H1 (cell line): ENCODE data around the gene APBA3. TPM values are rescaled to one million over a fixed set of nuclear protein-coding genes. Genes with fewer than 3 reads are reported as not detected.

Source experiments
- CTCF ChIA-PET: fragments of 300-600 bp; sonication (Branson Sonifier 250); formaldehyde crosslinking; loops from one replicate; lab custom pipeline; 2021; ENCODE audit not compliant: partially characterized antibody; lab: Charles Lee
- POLR2A ChIA-PET: fragments of 300-600 bp; sonication (Branson Sonifier 250); formaldehyde crosslinking; loops from one replicate; lab custom pipeline; 2021; ENCODE audit warnings: inconsistent platforms; ENCODE audit not compliant: partially characterized antibody; lab: Charles Lee
- DNase-seq, 2 experiments: peaks; one replicate each; pipeline versions ENCODE4 v3.0.0 to v3.0.0-alpha.2; 2010 to 2022; ENCODE audit warnings: low spot score in 2 of 2, low read depth in 1 of 2, mixed read lengths in 1 of 2
- FAIRE-seq: peaks from 2 replicates; lab custom pipeline; 2011; peaks lifted over from hg19 to GRCh38; lab: Jason Lieb, UNC
- H2AFZ ChIP-seq: 2 replicates; pipeline ENCODE4 v1.8.1; 2012; ENCODE audit warnings: low read length, inconsistent platforms
- H2AK5ac ChIP-seq: 2 replicates; pipeline ENCODE4 v1.6.1; 2013; ENCODE audit warnings: low read depth, low read length
- H2BK120ac ChIP-seq: replicated peaks from 2 replicates; pipeline ENCODE3; 2013; ENCODE audit warnings: low read depth, low read length, inconsistent platforms
- H2BK12ac ChIP-seq: 2 replicates; pipeline ENCODE4 v1.6.1; 2013; ENCODE audit warnings: low read depth, low read length
- H2BK15ac ChIP-seq: 2 replicates; pipeline ENCODE4 v1.6.1; 2013; ENCODE audit warnings: low read length
- H2BK20ac ChIP-seq: 2 replicates; pipeline ENCODE4 v1.6.1; 2013; ENCODE audit warnings: low read length
- H2BK5ac ChIP-seq: 2 replicates; pipeline ENCODE4 v1.6.1; 2013; ENCODE audit warnings: low read depth, low read length
- H3K14ac ChIP-seq: 2 replicates; pipeline ENCODE4 v1.6.1; 2013; ENCODE audit warnings: inconsistent platforms; ENCODE audit not compliant: insufficient read length
- H3K18ac ChIP-seq: 2 replicates; pipeline ENCODE4 v1.6.1; 2013; ENCODE audit warnings: low read length; ENCODE audit errors: extremely low read depth
- H3K23ac ChIP-seq: 2 replicates; pipeline ENCODE4 v1.6.1; 2013; ENCODE audit warnings: inconsistent platforms; ENCODE audit not compliant: insufficient read length
- H3K23me2 ChIP-seq: 2 replicates; pipeline ENCODE4 v1.6.1; 2013; ENCODE audit warnings: low read depth, low read length
- H3K27ac ChIP-seq: 2 replicates; pipeline ENCODE4 v1.6.1; 2011; ENCODE audit warnings: low read depth, low read length, inconsistent platforms
- H3K27me3 ChIP-seq, 4 experiments: replicated peaks in 1 of 4; 1 replicate in 1 of 4; 2 replicates in 3 of 4; pipeline versions ENCODE4 v1.6.1 to v1.8.1; 2011 to 2013; ENCODE audit warnings: low read length in 3 of 4, mild to moderate bottlenecking in 3 of 4, inconsistent platforms in 2 of 4, mixed read lengths in 2 of 4, moderate library complexity in 1 of 4; ENCODE audit not compliant: control insufficient read depth in 3 of 4, insufficient read depth in 3 of 4; ENCODE audit errors: extremely low read depth in 1 of 4
- H3K36me3 ChIP-seq, 4 experiments: 2 replicates each; pipeline versions ENCODE4 v1.6.1 to v1.8.1; 2011 to 2013; ENCODE audit warnings: mild to moderate bottlenecking in 4 of 4, low read length in 3 of 4, moderate library complexity in 2 of 4, control low read depth in 1 of 4, inconsistent platforms in 1 of 4; ENCODE audit not compliant: insufficient read depth in 4 of 4, control insufficient read depth in 2 of 4
- H3K4ac ChIP-seq: replicated peaks from 2 replicates; pipeline ENCODE3; 2013; ENCODE audit warnings: low read length, low read depth, mixed read lengths, inconsistent platforms; ENCODE audit not compliant: insufficient read length
- H3K4me1 ChIP-seq, 4 experiments: replicated peaks in 1 of 4; 1 replicate in 1 of 4; 2 replicates in 3 of 4; pipeline versions ENCODE4 v1.6.1 to v1.8.1; 2011 to 2013; ENCODE audit warnings: low read length in 3 of 4, inconsistent platforms in 2 of 4, mixed read lengths in 1 of 4; ENCODE audit not compliant: insufficient read depth in 4 of 4, control insufficient read depth in 3 of 4
- H3K4me2 ChIP-seq, 2 experiments: 2 replicates each; pipeline versions ENCODE4 v1.6.1 to v1.8.1; 2011 to 2013; ENCODE audit warnings: low read depth in 2 of 2, low read length in 2 of 2, control low read depth in 1 of 2, inconsistent platforms in 1 of 2, mild to moderate bottlenecking in 1 of 2; ENCODE audit not compliant: insufficient read depth in 1 of 2
- H3K4me3 ChIP-seq, 4 experiments: fragments of 200-600, 300-600 bp in 1 of 4; sonication (generic), shearing (Covaris generic), sonication (Bioruptor Twin) in 1 of 4; 2 replicates each; pipeline versions ENCODE4 v1.5.1 to v1.8.1; 2011 to 2016; ENCODE audit warnings: low read length in 4 of 4, low read depth in 3 of 4, control low read depth in 2 of 4, inconsistent platforms in 2 of 4, mild to moderate bottlenecking in 2 of 4, mixed read lengths in 1 of 4, moderate library complexity in 1 of 4; ENCODE audit not compliant: insufficient read depth in 2 of 4; ENCODE audit errors: extremely low read depth in 1 of 4
- H3K56ac ChIP-seq: replicated peaks from 2 replicates; pipeline ENCODE3; 2013; ENCODE audit warnings: low read depth, mild to moderate bottlenecking, mixed read lengths, low read length, inconsistent platforms; ENCODE audit not compliant: insufficient read length
- H3K79me1 ChIP-seq: 2 replicates; pipeline ENCODE4 v1.6.1; 2013; ENCODE audit warnings: low read depth, low read length, control low read depth
- H3K79me2 ChIP-seq, 2 experiments: 2 replicates each; pipeline versions ENCODE4 v1.6.1 to v1.8.1; 2012 to 2013; ENCODE audit warnings: low read length in 2 of 2, mild to moderate bottlenecking in 2 of 2, inconsistent platforms in 1 of 2; ENCODE audit not compliant: insufficient read depth in 2 of 2, control insufficient read depth in 1 of 2
- H3K9ac ChIP-seq, 4 experiments: replicated peaks in 1 of 4; 1 replicate in 1 of 4; 2 replicates in 3 of 4; pipeline versions ENCODE4 v1.6.1 to v1.8.1; 2011 to 2013; ENCODE audit warnings: low read depth in 3 of 4, low read length in 3 of 4, control low read depth in 2 of 4, mild to moderate bottlenecking in 2 of 4, moderate library complexity in 2 of 4, inconsistent platforms in 1 of 4; ENCODE audit errors: extremely low read depth in 1 of 4
- H3K9me3 ChIP-seq, 2 experiments: 2 replicates each; pipeline versions ENCODE4 v1.6.1 to v1.8.1; 2012 to 2013; ENCODE audit warnings: mild to moderate bottlenecking in 2 of 2, moderate library complexity in 2 of 2, control low read depth in 1 of 2, inconsistent platforms in 1 of 2, low read depth in 1 of 2, low read length in 1 of 2, mixed read lengths in 1 of 2; ENCODE audit not compliant: insufficient read depth in 2 of 2
- H4K20me1 ChIP-seq, 2 experiments: replicated peaks in 1 of 2; 2 replicates each; pipeline versions ENCODE3 to v1.8.1; 2011 to 2013; ENCODE audit warnings: inconsistent platforms in 2 of 2, low read length in 2 of 2, mild to moderate bottlenecking in 1 of 2; ENCODE audit not compliant: insufficient read depth in 2 of 2, control insufficient read depth in 1 of 2
- H4K5ac ChIP-seq: 2 replicates; pipeline ENCODE4 v1.6.1; 2013; ENCODE audit warnings: low read length, low read depth, mixed read lengths, inconsistent platforms; ENCODE audit not compliant: insufficient read length
- H4K8ac ChIP-seq: 2 replicates; pipeline ENCODE4 v1.8.0; 2013; ENCODE audit warnings: mild to moderate bottlenecking, moderate library complexity, low read length, inconsistent platforms; ENCODE audit not compliant: insufficient read depth; ENCODE audit errors: extremely low read depth
- H4K91ac ChIP-seq: replicated peaks from 2 replicates; pipeline ENCODE3; 2013; ENCODE audit warnings: low read length, mixed read lengths, inconsistent platforms; ENCODE audit not compliant: insufficient read length
- E2F6 ChIP-seq: IDR thresholded peaks from 2 replicates; pipeline ENCODE4 v1.6.1; 2012; ENCODE audit warnings: inconsistent platforms
- EP300 ChIP-seq, 2 experiments: IDR thresholded peaks; 1 replicate in 1 of 2; 2 replicates in 1 of 2; pipeline ENCODE4 v1.6.1; 2011 to 2012; ENCODE audit warnings: low read depth in 2 of 2, low read length in 2 of 2, mild to moderate bottlenecking in 2 of 2, borderline replicate concordance in 1 of 2, inconsistent platforms in 1 of 2, moderate library complexity in 1 of 2
- GABPA ChIP-seq: IDR thresholded peaks from 2 replicates; pipeline ENCODE4 v1.6.1; 2011; ENCODE audit warnings: mild to moderate bottlenecking, low read length, moderate library complexity, borderline replicate concordance; ENCODE audit not compliant: insufficient read depth
- HDAC6 ChIP-seq: IDR thresholded peaks from one replicate; pipeline ENCODE4 v1.7.1; 2012; ENCODE audit warnings: low read depth, mild to moderate bottlenecking, inconsistent platforms, low read length, moderate library complexity
- POLR2A ChIP-seq, 2 experiments: IDR thresholded peaks; 1 replicate in 1 of 2; 2 replicates in 1 of 2; pipeline ENCODE4 v1.6.1; 2011; ENCODE audit warnings: low read depth in 2 of 2, low read length in 2 of 2, mild to moderate bottlenecking in 2 of 2; ENCODE audit errors: control extremely low read depth in 1 of 2
- RAD21 ChIP-seq, 2 experiments: IDR thresholded peaks in 1 of 2; conservative IDR thresholded peaks in 1 of 2; 2 replicates each; pipeline ENCODE4 v1.6.1; 2011; ENCODE audit warnings: low read depth in 2 of 2, low read length in 2 of 2, improper control_type of control experiment in 1 of 2, inconsistent platforms in 1 of 2, mild to moderate bottlenecking in 1 of 2, moderate library complexity in 1 of 2
- RBBP5 ChIP-seq: IDR thresholded peaks from 2 replicates; pipeline ENCODE4 v1.7.1; 2012; ENCODE audit warnings: low read depth, mild to moderate bottlenecking, inconsistent platforms, low read length, moderate library complexity, borderline replicate concordance
- SP2 ChIP-seq: IDR thresholded peaks from 2 replicates; pipeline ENCODE4 v1.6.1; 2012; ENCODE audit warnings: mild to moderate bottlenecking, low read length, inconsistent platforms
- SUZ12 ChIP-seq: fragments of 200-600 bp; sonication (generic); IDR thresholded peaks from 2 replicates; pipeline ENCODE4 v1.6.1; 2012; ENCODE audit warnings: mild to moderate bottlenecking, inconsistent platforms, low read length, moderate library complexity, mixed read lengths
- TAF7 ChIP-seq: optimal IDR thresholded peaks from 2 replicates; pipeline ENCODE3; 2011; ENCODE audit warnings: low read depth, mild to moderate bottlenecking, inconsistent platforms, low read length, moderate library complexity, borderline replicate concordance
- TBP ChIP-seq: IDR thresholded peaks from 2 replicates; pipeline ENCODE4 v1.6.1; 2011; ENCODE audit warnings: low read depth, low read length, improper control_type of control experiment
- WGBS, 2 experiments: shearing (Covaris generic) in 1 of 2; methylation state at CpG; one replicate each; pipeline versions ENCODE4 v1.1.6 to v1.1.7; 2013 to 2015; ENCODE audit warnings: low lambda C conversion rate in 2 of 2, mixed read lengths in 2 of 2, inconsistent platforms in 1 of 2, low coverage in 1 of 2, missing lambda C conversion rate in 1 of 2; ENCODE audit not compliant: insufficient replicate concordance in 2 of 2, insufficient coverage in 1 of 2, insufficient read length in 1 of 2; ENCODE audit errors: extremely low coverage in 1 of 2, missing lambda C conversion rate in 1 of 2; 5-methylcytosine and 5-hydroxymethylcytosine counted together
- polyA plus RNA-seq, 7 experiments: library from polyadenylated mRNA; depleted of rRNA in 3 of 7; stranded (reverse) in 5 of 7; unstranded in 2 of 7; fragments of >200 nt in 5 of 7; fragments of 200-250 nt in 2 of 7; gene quantifications; 1 replicate in 5 of 7; 2 replicates in 1 of 7; 4 replicates in 1 of 7; pipeline versions ENCODE4 v1.2.1 to v1.2.3, GENCODE V29; 2011 to 2013; ENCODE audit warnings: missing spikeins in 2 of 7, mixed read lengths in 2 of 7
- total RNA-seq: library from RNA; stranded (reverse); fragmentation: NEBNext Ultra II Directional; extraction: Animal tissue kit (Norgen Biotek cat#: 25700); gene quantifications from 2 replicates; pipeline ENCODE4 v1.2.1, GENCODE V29; 2021

APBA3 gene
- total and polyA plus RNA-seq, 2 of the 8 experiments (the other 6 are each of a cell fraction or from before 2014, with no cell fraction given): 21.4 to 36.9 TPM

GRCh38 chr19:3793799-3794198 is 32.3 kb upstream of the APBA3 start:
- no peak overlapping the region for H3K23ac ChIP-seq
- H2AFZ ChIP-seq: no peak overlapping the region
- CTCF ChIA-PET: interaction anchor here (0.9 to 1.3 kb wide), 3 partner anchors 10 to 347 kb away, joined by 3 read pairs; no protein-coding TSS in a partner anchor
- H3K27me3 ChIP-seq: peaks cover 0 to 3% (median 0%) of the 10 kb centered on the region in 4 experiments; a peak in 1 of 7 replicates
- DNase-seq (no peak), FAIRE-seq (no peak)
- H3K4ac ChIP-seq: no peak overlapping the region
- no peaks in the 10 kb centered on the region for H3K36me3 ChIP-seq
- no peak overlapping the region for H2AK5ac ChIP-seq
- no peak overlapping the region for H3K18ac ChIP-seq
- no peak overlapping the region for H4K5ac ChIP-seq
- no peaks in the 10 kb centered on the region for H3K79me1 ChIP-seq
- no peak overlapping the region for H2BK15ac ChIP-seq
- H3K56ac ChIP-seq: no peak overlapping the region
- H4K20me1 ChIP-seq: no peaks in the 10 kb centered on the region
- H3K4me3 ChIP-seq: no peak overlapping the region
- H3K79me2 ChIP-seq: no peaks in the 10 kb centered on the region
- TF ChIP-seq EP300 (IDR thresholded peaks at IDR 0.05; ENCODE audit: borderline replicate concordance in 1 of 2, low read depth in 2 of 2, low read length in 2 of 2) (no peak), RAD21 (IDR thresholded peaks at IDR 0.05 in 1 of 2, conservative IDR thresholded peaks at IDR 0.05 in 1 of 2; ENCODE audit: low read depth in 2 of 2, low read length in 2 of 2) (no peak), RBBP5 (no peak), SP2 (no peak), E2F6 (no peak), TAF7 (no peak), HDAC6 (no peak), POLR2A (IDR thresholded peaks at IDR 0.05; ENCODE audit: control extremely low read depth in 1 of 2, low read depth in 2 of 2, low read length in 2 of 2) (no peak), SUZ12 (no peak), GABPA (no peak), TBP (no peak)
- no peak overlapping the region for H2BK20ac ChIP-seq
- no peaks in the 10 kb centered on the region for H3K4me1 ChIP-seq
- no peak overlapping the region for H3K9ac ChIP-seq
- no peak overlapping the region for H3K4me2 ChIP-seq
- H3K9me3 ChIP-seq: peaks cover 4 to 10% of the 10 kb centered on the region in 2 experiments; a peak in 2 of 4 replicates
- no peak overlapping the region for H4K91ac ChIP-seq
- H2BK5ac ChIP-seq: no peak overlapping the region
- no peak overlapping the region for H3K14ac ChIP-seq
- POLR2A ChIA-PET: interaction anchor here (1.2 to 2.0 kb wide), 4 partner anchors 28 to 73 kb away, joined by 3 to 6 read pairs (median 4); partner anchors contain the start of gene APBA3
- no peak overlapping the region for H2BK12ac ChIP-seq
- no peaks in the 10 kb centered on the region for H3K23me2 ChIP-seq
- H2BK120ac ChIP-seq: no peak overlapping the region
- 94% methylated on average over 3 of the region's 3 CpGs; no CpG with 5 or more reads in 1 of the 2 experiments for WGBS, 2 experiments
- no peak overlapping the region for H4K8ac ChIP-seq
- no peak overlapping the region for H3K27ac ChIP-seq
